Skeletal muscle tissue (tissue), 4 donors: ENCODE measurements around the gene DAPK2. TPM values are rescaled to one million over a fixed set of nuclear protein-coding genes. Genes with fewer than 3 reads are reported as not detected.

Source experiments
- H3K27ac ChIP-seq: one replicate; pipeline ENCODE4 v1.7.0; 2013; ENCODE audit warnings: mild to moderate bottlenecking, low read depth, low read length, inconsistent platforms
- H3K27me3 ChIP-seq, 3 donors: one replicate each; pipeline ENCODE4 v1.7.0; 2013; ENCODE audit warnings: low read length in 3 of 3; ENCODE audit not compliant: control insufficient read depth in 3 of 3, insufficient read depth in 3 of 3
- H3K36me3 ChIP-seq, 3 donors: one replicate each; pipeline ENCODE4 v1.7.0; 2013; ENCODE audit warnings: low read length in 3 of 3; ENCODE audit not compliant: control insufficient read depth in 3 of 3, insufficient read depth in 3 of 3
- H3K4me1 ChIP-seq, 3 donors: one replicate each; pipeline ENCODE4 v1.7.0; 2013; ENCODE audit warnings: low read length in 3 of 3, mild to moderate bottlenecking in 3 of 3; ENCODE audit not compliant: control insufficient read depth in 3 of 3, insufficient read depth in 3 of 3
- H3K4me3 ChIP-seq, 3 donors: one replicate each; pipeline ENCODE4 v1.7.0; 2013; ENCODE audit warnings: low read length in 3 of 3
- H3K9ac ChIP-seq, 3 donors: one replicate each; pipeline ENCODE4 v1.7.0; 2013; ENCODE audit warnings: low read length in 3 of 3, mild to moderate bottlenecking in 3 of 3, moderate library complexity in 2 of 3, low read depth in 1 of 3
- H3K9me3 ChIP-seq, 3 donors: one replicate each; pipeline ENCODE4 v1.7.0; 2013; ENCODE audit warnings: low read length in 3 of 3; ENCODE audit not compliant: control insufficient read depth in 3 of 3
- total RNA-seq: library from RNA; depleted of rRNA; stranded (reverse); fragments of >200 nt; gene quantifications from one replicate; pipeline ENCODE4 v1.2.3, GENCODE V29; 2014
- donor health status: Osteomylitis.

The DAPK2 gene
- total RNA-seq, 1 donor from 2014 or later = 2.6 TPM

DNA sequence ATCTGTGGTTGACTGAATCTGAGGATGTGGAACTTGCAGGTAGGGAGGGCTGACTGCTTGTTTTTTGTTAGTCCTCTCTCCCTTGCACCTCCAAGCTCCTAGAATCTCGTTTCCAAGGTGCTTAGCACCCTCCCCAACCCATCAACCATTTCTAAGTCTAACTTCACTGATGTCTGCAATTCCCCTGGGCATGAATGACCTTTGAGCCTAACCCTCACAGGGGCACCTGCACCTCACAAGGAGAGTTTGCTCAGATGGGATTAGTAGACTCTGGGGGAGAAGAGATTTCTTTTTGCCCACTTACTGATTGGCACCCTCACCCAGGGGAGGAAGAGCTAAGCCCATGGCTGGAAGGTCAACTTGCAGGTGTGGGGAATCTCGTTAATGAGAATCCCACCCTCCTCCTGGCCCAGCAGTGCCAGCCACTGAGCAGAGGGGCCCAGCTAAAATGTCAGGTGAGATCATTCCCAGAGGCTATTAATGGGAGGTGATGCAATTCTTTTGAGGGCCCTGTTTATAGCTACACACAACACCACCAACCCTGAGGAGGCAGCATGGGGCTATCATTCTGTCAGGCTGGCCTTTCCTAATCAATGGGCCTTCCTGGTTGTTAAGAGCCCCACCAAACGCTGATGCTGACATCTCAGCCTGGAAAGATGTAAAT is 130.9 kb downstream of the DAPK2 start:
- no peak overlapping the region for H3K4me3 ChIP-seq
- peak overlapping the region; percentile 86 for H3K27ac ChIP-seq
- H3K36me3 ChIP-seq = peaks cover 0 to 5% (median 3%) of the 10 kb centered on the region in 3 donors
- no peaks in the 10 kb centered on the region for H3K27me3 ChIP-seq
- peaks cover 39 to 64% (median 56%) of the 10 kb centered on the region in 3 donors for H3K4me1 ChIP-seq
- H3K9me3 ChIP-seq = no peaks in the 10 kb centered on the region
- H3K9ac ChIP-seq = peak overlapping the region; percentile 16 to 73 (median 59)

DNA sequence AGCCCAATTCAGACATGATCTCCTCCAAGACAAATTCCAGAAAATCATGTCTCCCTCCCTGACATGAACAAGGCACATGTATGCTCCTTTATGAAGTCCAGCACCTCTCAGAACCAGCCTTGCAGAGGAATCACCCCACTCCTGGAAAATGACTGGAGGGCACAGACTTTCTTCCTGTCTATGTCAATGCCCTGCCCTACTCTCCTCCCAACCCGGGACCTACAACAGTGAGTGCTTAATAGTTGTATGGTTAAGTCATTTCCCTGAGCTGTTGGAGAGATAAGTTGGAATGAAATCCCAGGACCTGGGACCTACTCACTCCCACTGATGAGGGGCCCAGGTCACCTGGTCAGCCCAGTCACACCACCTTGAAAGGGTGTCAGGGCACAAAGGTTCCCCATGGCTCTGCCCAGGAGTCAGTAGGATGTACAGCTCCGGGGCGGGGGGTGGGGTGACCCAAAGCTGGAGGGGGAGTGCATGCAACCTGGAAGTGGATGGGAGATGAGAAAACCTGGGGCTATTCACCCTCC is 132.4 kb downstream of the DAPK2 start:
- H3K27me3 ChIP-seq = no peaks in the 10 kb centered on the region
- peak overlapping the region in 1 of 3 donors; percentile 45 for H3K9ac ChIP-seq
- H3K4me1 ChIP-seq = peaks cover 46 to 67% (median 61%) of the 10 kb centered on the region in 3 donors
- no peaks in the 10 kb centered on the region for H3K9me3 ChIP-seq
- H3K27ac ChIP-seq = no peak overlapping the region
- H3K36me3 ChIP-seq = peaks cover 0 to 3% (median 2%) of the 10 kb centered on the region in 3 donors
- no peak overlapping the region for H3K4me3 ChIP-seq

DNA sequence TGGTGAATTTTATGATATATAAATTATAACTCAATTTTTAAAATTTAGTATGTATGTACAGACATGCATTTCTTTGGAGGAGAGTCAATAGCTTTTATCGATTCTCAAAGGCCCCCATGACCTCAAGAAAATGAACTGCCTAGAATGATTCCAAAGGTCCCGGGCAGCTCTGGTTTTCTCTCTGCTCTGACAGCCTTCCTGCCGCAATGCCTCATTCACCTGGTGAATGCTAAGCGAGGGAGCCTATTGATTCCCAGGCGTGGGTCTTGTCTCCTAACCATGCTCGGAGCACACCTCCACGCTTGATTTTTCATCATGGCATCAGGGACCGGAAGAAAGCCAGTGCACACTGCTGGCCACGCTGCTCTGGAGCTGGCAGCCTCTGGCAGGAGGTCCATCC is 132.9 kb downstream of the DAPK2 start:
- Histone ChIP-seq H3K4me3 (no peak overlapping the region), H3K27ac (no peak overlapping the region), H3K27me3 (no peaks in the 10 kb centered on the region), H3K9me3 (no peaks in the 10 kb centered on the region), H3K9ac (peak overlapping the region in 1 of 3 donors; percentile 45), H3K36me3 (peaks cover 2 to 3% (median 2%) of the 10 kb centered on the region in 3 donors), H3K4me1 (peaks cover 47 to 70% (median 65%) of the 10 kb centered on the region in 3 donors)

DNA sequence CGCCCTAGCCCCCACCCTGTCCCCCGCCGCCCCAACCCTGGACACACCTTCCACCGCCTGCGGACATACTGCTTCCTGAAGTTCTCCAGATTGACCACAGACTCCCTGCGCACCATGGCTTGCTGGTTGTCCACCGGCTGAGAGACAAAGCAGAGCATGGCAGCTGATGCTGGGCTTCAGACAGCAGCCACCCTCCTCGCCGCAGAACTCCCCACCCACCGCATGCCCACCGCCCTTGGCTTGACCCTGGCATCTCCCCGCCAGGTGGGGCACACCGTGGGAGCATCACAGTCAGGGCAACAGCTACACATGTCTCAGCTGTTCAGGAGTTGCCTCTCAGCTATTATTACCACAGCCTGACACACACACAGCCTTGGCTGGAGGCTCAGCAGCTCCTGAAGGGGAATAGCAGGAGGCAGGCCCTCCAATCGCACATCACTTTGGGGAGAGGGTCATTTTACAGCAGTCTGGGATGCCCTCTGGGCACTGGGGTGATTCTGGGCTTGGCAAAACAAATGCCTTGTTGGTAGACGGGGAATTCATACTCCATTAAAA is 134.1 kb downstream of the DAPK2 start:
- H3K27me3 ChIP-seq = no peaks in the 10 kb centered on the region
- H3K9me3 ChIP-seq = no peaks in the 10 kb centered on the region
- H3K9ac ChIP-seq = no peak overlapping the region
- no peak overlapping the region for H3K4me3 ChIP-seq
- H3K4me1 ChIP-seq = peaks cover 41 to 65% (median 58%) of the 10 kb centered on the region in 3 donors
- no peak overlapping the region for H3K27ac ChIP-seq
- peaks cover 0 to 3% (median 2%) of the 10 kb centered on the region in 3 donors for H3K36me3 ChIP-seq

DNA sequence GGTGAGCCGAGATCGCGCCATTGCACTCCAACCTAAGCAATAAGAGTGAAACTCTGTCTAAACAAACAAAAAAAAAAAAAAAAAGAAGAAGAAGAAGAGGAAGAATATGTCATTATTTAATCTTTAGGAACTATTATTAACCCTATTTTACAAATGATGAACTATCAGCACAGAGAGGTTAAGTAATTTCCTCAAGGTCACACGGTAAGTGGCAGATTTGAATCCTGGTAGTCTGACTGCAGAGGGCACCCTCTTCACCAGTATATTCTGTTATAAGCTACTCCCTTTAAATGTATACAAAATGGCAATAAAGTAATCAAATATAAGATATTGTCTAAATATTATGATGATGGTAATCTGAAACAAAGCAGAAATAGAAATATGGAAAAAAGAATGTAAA is 135.1 kb downstream of the DAPK2 start:
- no peak overlapping the region for H3K27ac ChIP-seq
- no peak overlapping the region for H3K9ac ChIP-seq
- H3K27me3 ChIP-seq = no peaks in the 10 kb centered on the region
- H3K36me3 ChIP-seq = peaks cover 0 to 3% (median 2%) of the 10 kb centered on the region in 3 donors
- no peaks in the 10 kb centered on the region for H3K9me3 ChIP-seq
- H3K4me1 ChIP-seq = peaks cover 40 to 66% (median 53%) of the 10 kb centered on the region in 3 donors
- H3K4me3 ChIP-seq = no peak overlapping the region

DNA sequence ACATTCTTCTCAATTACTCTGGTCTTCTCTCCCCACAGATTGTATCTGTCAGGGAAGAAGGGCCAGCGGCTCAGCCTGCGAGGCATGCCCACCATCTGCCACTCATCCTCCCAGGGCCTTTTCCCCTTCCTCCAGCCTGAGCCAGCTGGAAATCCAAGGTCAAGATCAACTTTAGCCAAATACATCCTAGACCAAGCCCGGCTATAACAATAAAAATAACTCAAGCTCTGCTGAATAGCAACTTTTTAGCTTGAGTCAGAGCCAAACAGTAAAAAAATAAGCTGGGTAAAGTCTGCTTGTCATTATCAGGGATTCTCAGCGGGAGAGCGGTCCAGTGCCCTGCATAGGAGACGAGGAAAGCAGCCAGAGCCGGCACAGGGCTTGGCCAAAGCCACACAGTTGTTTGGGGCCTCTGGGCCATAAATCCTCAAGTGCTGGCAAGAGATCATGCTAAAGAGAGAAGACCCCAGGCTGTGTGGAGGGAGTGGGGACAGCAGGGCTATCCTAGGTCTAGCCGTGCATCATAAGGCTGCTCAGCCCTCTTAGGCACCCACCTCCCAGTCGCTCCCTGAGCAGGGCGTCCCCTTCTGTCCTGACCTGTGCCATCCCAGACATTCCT is 136.4 kb downstream of the DAPK2 start:
- H3K36me3 ChIP-seq = peaks cover 0 to 3% (median 2%) of the 10 kb centered on the region in 3 donors

DNA sequence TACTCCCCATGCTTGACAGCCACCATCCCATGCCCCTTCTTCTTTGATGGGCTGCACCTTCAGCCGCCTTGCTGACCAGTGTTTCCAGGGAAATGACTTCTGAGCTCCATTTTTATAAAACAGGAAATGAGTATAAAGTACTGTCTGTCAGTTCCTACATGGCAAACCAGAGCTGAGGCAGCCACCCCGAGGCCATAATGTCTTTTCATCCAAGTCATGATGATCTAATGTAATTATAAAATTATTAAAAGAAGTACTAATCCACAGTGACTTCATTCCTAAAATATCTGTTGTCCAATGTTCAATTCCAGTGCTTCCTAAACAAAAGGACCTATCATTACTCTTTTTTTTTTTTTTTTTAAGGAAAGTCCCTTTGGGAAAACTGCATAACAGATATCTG is 137.3 kb downstream of the DAPK2 start:
- Histone ChIP-seq H3K9ac (no peak overlapping the region), H3K36me3 (peaks cover 0 to 3% (median 2%) of the 10 kb centered on the region in 3 donors), H3K27ac (peak overlapping the region; percentile 70), H3K4me1 (peaks cover 45 to 58% (median 54%) of the 10 kb centered on the region in 3 donors), H3K4me3 (no peak overlapping the region), H3K9me3 (no peaks in the 10 kb centered on the region), H3K27me3 (no peaks in the 10 kb centered on the region)

More for the DNA sequence above, 136.4 kb downstream of the DAPK2 start:
- Histone ChIP-seq H3K27ac (peak overlapping the region; percentile 70), H3K9ac (peak overlapping the region in 2 of 3 donors; percentile 19 to 70), H3K4me1 (peaks cover 37 to 66% (median 53%) of the 10 kb centered on the region in 3 donors), H3K27me3 (no peaks in the 10 kb centered on the region), H3K4me3 (peak overlapping the region in 2 of 3 donors; percentile 15 to 29), H3K9me3 (no peaks in the 10 kb centered on the region)

DNA sequence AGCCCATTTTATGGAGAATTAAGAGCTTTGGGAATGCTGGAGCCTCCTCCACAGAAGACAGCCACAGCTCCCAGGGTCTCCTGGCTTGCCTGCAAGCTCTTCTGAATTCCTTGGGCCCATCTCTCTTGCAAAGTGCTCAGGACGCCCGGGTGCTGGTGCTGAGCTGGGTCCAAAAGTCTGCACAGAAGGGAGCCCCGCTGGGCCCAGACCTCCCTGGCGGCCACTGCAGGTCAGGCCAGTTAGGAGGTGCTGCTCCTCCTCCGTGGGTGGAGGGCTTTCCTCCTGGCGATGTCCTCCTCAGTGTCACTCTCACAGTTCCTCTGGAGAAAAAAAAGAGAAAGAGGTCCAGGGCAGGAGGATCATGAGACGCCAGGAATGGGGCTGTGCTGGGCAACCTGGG is 138.0 kb downstream of the DAPK2 start:
- Histone ChIP-seq H3K27ac (peak overlapping the region; percentile 13), H3K9me3 (no peaks in the 10 kb centered on the region), H3K4me1 (peaks cover 52 to 57% (median 56%) of the 10 kb centered on the region in 3 donors), H3K9ac (peak overlapping the region in 1 of 3 donors; percentile 33), H3K4me3 (no peak overlapping the region), H3K27me3 (no peaks in the 10 kb centered on the region), H3K36me3 (peaks cover 0 to 3% (median 2%) of the 10 kb centered on the region in 3 donors)

DNA sequence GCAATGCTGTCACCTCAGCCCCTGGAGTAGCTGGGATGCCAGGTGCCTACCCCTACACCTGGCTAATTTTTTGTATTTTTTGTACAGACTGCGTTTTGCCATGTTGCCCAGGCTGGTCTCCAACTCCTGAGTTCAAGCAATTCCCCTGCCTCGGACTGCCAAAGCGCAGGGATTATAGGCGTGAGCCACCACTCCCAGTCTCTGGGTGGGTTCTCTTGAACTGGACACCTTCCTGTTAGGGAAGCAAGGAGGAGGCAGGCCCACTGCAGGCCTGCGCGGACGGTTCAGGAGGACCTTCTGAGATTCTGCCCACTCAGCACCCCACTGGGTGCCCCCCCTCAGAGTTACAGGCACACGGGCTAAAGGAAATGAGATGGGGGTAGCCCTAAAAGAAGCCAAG is 138.8 kb downstream of the DAPK2 start:
- Histone ChIP-seq H3K9ac (no peak overlapping the region), H3K36me3 (peaks cover 0 to 3% (median 2%) of the 10 kb centered on the region in 3 donors), H3K27ac (no peak overlapping the region), H3K4me3 (no peak overlapping the region), H3K9me3 (no peaks in the 10 kb centered on the region), H3K4me1 (peaks cover 57 to 61% (median 60%) of the 10 kb centered on the region in 3 donors), H3K27me3 (no peaks in the 10 kb centered on the region)

DNA sequence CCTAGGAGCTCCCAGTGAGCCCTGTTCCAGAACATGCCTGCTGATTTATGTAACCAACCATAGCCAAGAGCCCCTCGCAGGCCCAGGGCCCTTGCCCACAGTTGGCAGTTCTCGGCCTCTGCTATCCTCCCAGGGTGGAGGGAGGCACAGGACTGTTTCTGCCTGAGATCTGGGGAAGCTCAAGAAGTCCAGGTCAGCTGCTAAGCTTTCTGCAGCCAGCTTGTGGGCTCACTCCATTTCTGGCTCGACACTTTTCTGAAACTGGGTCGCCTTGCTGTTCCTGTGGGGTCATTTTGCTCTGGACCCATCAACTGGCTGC is 140.1 kb downstream of the DAPK2 start:
- H3K9me3 ChIP-seq = no peaks in the 10 kb centered on the region
- H3K36me3 ChIP-seq = peaks cover 0 to 3% (median 2%) of the 10 kb centered on the region in 3 donors
- no peak overlapping the region for H3K4me3 ChIP-seq
- peak overlapping the region; percentile 34 for H3K27ac ChIP-seq
- no peaks in the 10 kb centered on the region for H3K27me3 ChIP-seq
- peaks cover 54 to 55% (median 55%) of the 10 kb centered on the region in 3 donors for H3K4me1 ChIP-seq
- peak overlapping the region in 1 of 3 donors; percentile 12 for H3K9ac ChIP-seq
